Endodermal cell (in vitro differentiated cells): ENCODE measurements around the gene ZCCHC24. TPM values are rescaled to one million over a fixed set of nuclear protein-coding genes. Genes with fewer than 3 reads are reported as not detected.

ENCODE experiments used
- DNase-seq: peaks from one replicate; pipeline ENCODE4 v3.0.0-alpha.2; 2017
- H3K27ac ChIP-seq: 2 replicates; pipeline ENCODE4 v1.5.1; 2013; ENCODE audit warnings: mild to moderate bottlenecking, low read depth, low read length, moderate library complexity
- H3K27me3 ChIP-seq: 2 replicates; pipeline ENCODE4 v1.6.1; 2013; ENCODE audit warnings: mild to moderate bottlenecking, low read length, moderate library complexity; ENCODE audit not compliant: insufficient read depth, control insufficient read depth, poor library complexity, severe bottlenecking
- H3K36me3 ChIP-seq: 2 replicates; pipeline ENCODE4 v1.7.0; 2013; ENCODE audit warnings: mild to moderate bottlenecking, low read length, moderate library complexity; ENCODE audit not compliant: control insufficient read depth, insufficient read depth
- H3K4me1 ChIP-seq: one replicate; pipeline ENCODE4 v1.7.0; 2013; ENCODE audit warnings: low read length; ENCODE audit not compliant: control insufficient read depth, insufficient read depth
- H3K4me3 ChIP-seq: 2 replicates; pipeline ENCODE4 v1.5.1; 2013; ENCODE audit warnings: mild to moderate bottlenecking, low read length, moderate library complexity
- H3K9ac ChIP-seq: 2 replicates; pipeline ENCODE4 v1.6.1; 2013; ENCODE audit warnings: mild to moderate bottlenecking, low read length, moderate library complexity; ENCODE audit not compliant: poor library complexity, severe bottlenecking; ENCODE audit errors: extremely low read depth
- H3K9me3 ChIP-seq: 2 replicates; pipeline ENCODE4 v1.6.1; 2013; ENCODE audit warnings: mild to moderate bottlenecking, low read length, moderate library complexity; ENCODE audit not compliant: control insufficient read depth
- H3K27ac Mint-ChIP-seq: 2 replicates; pipeline ENCODE4 v1.8.0; 2020; ENCODE audit warnings: mixed read lengths
- H3K27me3 Mint-ChIP-seq: 2 replicates; pipeline ENCODE4 v1.8.0; 2021; ENCODE audit warnings: mild to moderate bottlenecking, mixed read lengths; ENCODE audit not compliant: insufficient read depth
- H3K36me3 Mint-ChIP-seq: 2 replicates; pipeline ENCODE4 v1.8.0; 2020; ENCODE audit warnings: low read depth, mixed read lengths
- H3K4me1 Mint-ChIP-seq: 2 replicates; pipeline ENCODE4 v1.8.0; 2020; ENCODE audit warnings: mixed read lengths
- H3K4me3 Mint-ChIP-seq: 2 replicates; pipeline ENCODE4 v1.8.0; 2020; ENCODE audit warnings: mild to moderate bottlenecking, moderate library complexity, mixed read lengths
- H3K9me3 Mint-ChIP-seq: 2 replicates; pipeline ENCODE4 v1.8.0; 2020; ENCODE audit warnings: mild to moderate bottlenecking, mixed read lengths
- CTCF ChIP-seq: fragments of 200-600 bp; sonication (generic); conservative IDR thresholded peaks from 2 replicates; pipeline ENCODE4 v1.5.0; 2021; ENCODE audit warnings: antibody characterized with exemption, mild to moderate bottlenecking
- WGBS, 2 experiments: methylation state at CpG; one replicate each; pipeline versions ENCODE4 v1.1.5 to v1.1.7; 2013; ENCODE audit warnings: missing lambda C conversion rate in 2 of 2, mixed read lengths in 1 of 2; ENCODE audit not compliant: insufficient coverage in 1 of 2, insufficient read length in 1 of 2; 5-methylcytosine and 5-hydroxymethylcytosine counted together
- total RNA-seq, 2 donors: library from RNA; stranded (reverse); fragmentation: NEBNext Ultra II Directional in 1 of 2; extraction: Animal tissue kit (Norgen Biotek cat#: 25700) in 1 of 2; gene quantifications; 2 replicates in 1 of 2; 3 replicates in 1 of 2; pipeline ENCODE4 v1.2.1, GENCODE V29; 2021

The ZCCHC24 gene
- total RNA-seq, 2 donors from 2014 or later: 7.6 to 10.7 TPM

GRCh38 chr10:79430936-79431335 lies 14.5 kb downstream of the ZCCHC24 start:
- Mint-ChIP-seq H3K4me3 (no peak overlapping the region), H3K9me3 (peaks cover 1% of the 10 kb centered on the region), H3K36me3 (peaks cover 12% of the 10 kb centered on the region), H3K4me1 (peaks cover 16% of the 10 kb centered on the region), H3K27ac (no peak overlapping the region), H3K27me3 (no peaks in the 10 kb centered on the region)
- 80 to 88% methylated on average over 1 to 2 of the region's 2 CpGs for WGBS, 2 experiments
- H3K4me3 ChIP-seq: no peak overlapping the region
- no peaks in the 10 kb centered on the region for H3K9me3 ChIP-seq
- peaks cover 14% of the 10 kb centered on the region for H3K36me3 ChIP-seq
- no peak overlapping the region for H3K9ac ChIP-seq
- no peak for DNase-seq
- TF ChIP-seq CTCF: no peak
- H3K4me1 ChIP-seq: peaks cover 6% of the 10 kb centered on the region
- H3K27ac ChIP-seq: no peak overlapping the region
- no peaks in the 10 kb centered on the region for H3K27me3 ChIP-seq

- no peak overlapping the region for H3K27ac Mint-ChIP-seq
- WGBS, 2 experiments: 84 to 100% methylated on average over 3 to 5 of the region's 6 CpGs
- DNase-seq: no peak
- no peak for TF ChIP-seq CTCF
- no peak overlapping the region for H3K9ac ChIP-seq
- H3K36me3 ChIP-seq: peaks cover 16% of the 10 kb centered on the region
- H3K27me3 Mint-ChIP-seq: no peaks in the 10 kb centered on the region
- H3K27me3 ChIP-seq: no peaks in the 10 kb centered on the region
- H3K9me3 ChIP-seq: no peaks in the 10 kb centered on the region
- H3K4me3 ChIP-seq: no peak overlapping the region
- peaks cover 12% of the 10 kb centered on the region for H3K36me3 Mint-ChIP-seq
- H3K4me3 Mint-ChIP-seq: no peak overlapping the region
- peaks cover 3% of the 10 kb centered on the region for H3K4me1 ChIP-seq
- H3K27ac ChIP-seq: no peak overlapping the region
- H3K4me1 Mint-ChIP-seq: peaks cover 12% of the 10 kb centered on the region
- H3K9me3 Mint-ChIP-seq: peaks cover 1% of the 10 kb centered on the region
Measured at GRCh38 chr10:79430325-79430905, 15.0 kb downstream of the ZCCHC24 start.

GRCh38 chr10:79429751-79430150 lies 15.7 kb downstream of the ZCCHC24 start:
- H3K9me3 ChIP-seq: no peaks in the 10 kb centered on the region
- DNase-seq: no peak
- Mint-ChIP-seq H3K27me3 (no peaks in the 10 kb centered on the region), H3K4me1 (peaks cover 6% of the 10 kb centered on the region), H3K9me3 (peaks cover 1% of the 10 kb centered on the region), H3K36me3 (peaks cover 12% of the 10 kb centered on the region), H3K4me3 (no peak overlapping the region), H3K27ac (no peak overlapping the region)
- no peak overlapping the region for H3K27ac ChIP-seq
- no peak for TF ChIP-seq CTCF
- peaks cover 16% of the 10 kb centered on the region for H3K36me3 ChIP-seq
- no peak overlapping the region for H3K9ac ChIP-seq
- WGBS, 2 experiments: 93 to 97% methylated on average over 4 of the region's 4 CpGs
- H3K4me1 ChIP-seq: no peaks in the 10 kb centered on the region
- H3K4me3 ChIP-seq: no peak overlapping the region
- H3K27me3 ChIP-seq: no peaks in the 10 kb centered on the region
